Osteocyte (in vitro differentiated cells): ENCODE results near the gene NDUFAF3. TPM values are rescaled to one million over a fixed set of nuclear protein-coding genes. Genes with fewer than 3 reads are reported as not detected.

Experiments
- DNase-seq: peaks from one replicate; pipeline ENCODE4 v3.0.0; 2021; ENCODE audit warnings: mixed read lengths; ENCODE audit not compliant: unreplicated experiment; ENCODE audit errors: extremely low spot score
- H3K27ac Mint-ChIP-seq: one replicate; pipeline ENCODE4 v1.8.0; 2021; ENCODE audit warnings: mild to moderate bottlenecking, mixed read lengths; ENCODE audit not compliant: unreplicated experiment
- H3K27me3 Mint-ChIP-seq: one replicate; pipeline ENCODE4 v1.8.0; 2021; ENCODE audit warnings: mixed read lengths; ENCODE audit not compliant: unreplicated experiment
- H3K36me3 Mint-ChIP-seq: one replicate; pipeline ENCODE4 v1.8.0; 2021; ENCODE audit warnings: mixed read lengths; ENCODE audit not compliant: unreplicated experiment
- H3K4me1 Mint-ChIP-seq: one replicate; pipeline ENCODE4 v1.8.0; 2021; ENCODE audit warnings: mixed read lengths; ENCODE audit not compliant: unreplicated experiment
- H3K4me3 Mint-ChIP-seq: one replicate; pipeline ENCODE4 v1.8.0; 2021; ENCODE audit warnings: mild to moderate bottlenecking, moderate library complexity, mixed read lengths; ENCODE audit not compliant: unreplicated experiment
- H3K9me3 Mint-ChIP-seq: one replicate; pipeline ENCODE4 v1.8.0; 2021; ENCODE audit warnings: mixed read lengths; ENCODE audit not compliant: unreplicated experiment
- microRNA-seq: library from miRNA; unstranded; fragments of <30 nt; microRNA quantifications from one replicate; pipeline ENCODE4 v1.1.0, GENCODE V29; 2020; ENCODE audit not compliant: unreplicated experiment
- total RNA-seq: library from RNA; stranded (reverse); gene quantifications from 2 replicates; pipeline ENCODE4 v1.2.1, GENCODE V29; 2021
- TF ChIP-seq, protein P1 (sequence below): fragments of 200-600 bp; sonication (generic); IDR thresholded peaks from 2 replicates; pipeline ENCODE4 v1.5.0; 2021; ENCODE audit warnings: antibody characterized with exemption, mild to moderate bottlenecking, moderate library complexity

Gene NDUFAF3
- total RNA-seq, 1 donor from 2014 or later, result 69.1 TPM

DNA sequence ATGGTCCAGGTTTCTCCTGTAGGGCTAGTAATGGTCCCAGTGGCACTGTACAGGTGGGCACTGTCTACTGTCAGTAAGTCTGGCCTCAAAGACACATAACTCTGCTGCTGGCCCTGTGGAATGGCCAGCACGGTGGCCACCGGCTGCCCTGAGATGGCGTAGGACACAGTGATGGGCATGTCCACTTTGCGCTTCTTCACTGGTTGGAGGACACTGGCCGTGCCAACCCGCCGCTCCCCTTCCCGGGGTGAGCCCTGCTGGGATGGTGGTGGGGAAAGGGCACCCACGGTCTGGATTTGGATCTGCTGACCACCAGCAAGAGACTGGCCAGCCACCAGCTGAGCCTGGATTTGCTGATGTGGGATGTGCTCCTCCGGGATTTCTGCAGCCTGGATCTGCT, 35.3 kb downstream of the NDUFAF3 start:
- TF ChIP-seq, protein P1, sequence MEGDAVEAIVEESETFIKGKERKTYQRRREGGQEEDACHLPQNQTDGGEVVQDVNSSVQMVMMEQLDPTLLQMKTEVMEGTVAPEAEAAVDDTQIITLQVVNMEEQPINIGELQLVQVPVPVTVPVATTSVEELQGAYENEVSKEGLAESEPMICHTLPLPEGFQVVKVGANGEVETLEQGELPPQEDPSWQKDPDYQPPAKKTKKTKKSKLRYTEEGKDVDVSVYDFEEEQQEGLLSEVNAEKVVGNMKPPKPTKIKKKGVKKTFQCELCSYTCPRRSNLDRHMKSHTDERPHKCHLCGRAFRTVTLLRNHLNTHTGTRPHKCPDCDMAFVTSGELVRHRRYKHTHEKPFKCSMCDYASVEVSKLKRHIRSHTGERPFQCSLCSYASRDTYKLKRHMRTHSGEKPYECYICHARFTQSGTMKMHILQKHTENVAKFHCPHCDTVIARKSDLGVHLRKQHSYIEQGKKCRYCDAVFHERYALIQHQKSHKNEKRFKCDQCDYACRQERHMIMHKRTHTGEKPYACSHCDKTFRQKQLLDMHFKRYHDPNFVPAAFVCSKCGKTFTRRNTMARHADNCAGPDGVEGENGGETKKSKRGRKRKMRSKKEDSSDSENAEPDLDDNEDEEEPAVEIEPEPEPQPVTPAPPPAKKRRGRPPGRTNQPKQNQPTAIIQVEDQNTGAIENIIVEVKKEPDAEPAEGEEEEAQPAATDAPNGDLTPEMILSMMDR, result no peak
- no peak overlapping the region for H3K4me3 Mint-ChIP-seq

DNA sequence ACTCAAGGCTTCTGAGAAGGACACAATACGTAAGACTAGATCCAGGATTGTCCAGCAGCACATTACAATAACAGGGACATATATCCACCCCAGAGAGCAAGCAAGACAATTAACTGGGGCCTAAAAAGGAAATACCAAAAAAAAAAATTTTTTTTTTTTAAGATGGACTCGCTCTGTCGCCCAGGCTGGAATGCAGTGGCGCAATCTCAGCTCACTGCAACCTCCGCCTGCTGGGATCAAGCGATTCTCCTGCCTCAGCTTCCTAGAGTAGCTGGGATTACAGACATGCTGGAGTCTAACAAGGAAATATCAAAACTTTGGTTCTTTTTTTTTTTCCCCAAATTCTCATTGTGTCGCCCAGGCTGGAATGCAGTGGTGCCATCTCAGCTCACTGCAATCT, 36.1 kb downstream of the NDUFAF3 start:
- TF ChIP-seq, protein P1, result no peak
- Mint-ChIP-seq H3K9me3 (no peaks in the 10 kb centered on the region), H3K36me3 (peaks cover 32% of the 10 kb centered on the region), H3K4me3 (no peak overlapping the region), H3K27ac (no peak overlapping the region), H3K27me3 (no peaks in the 10 kb centered on the region), H3K4me1 (no peaks in the 10 kb centered on the region)
- no peak for DNase-seq

More for the DNA sequence above, 35.3 kb downstream of the NDUFAF3 start:
- Mint-ChIP-seq H3K4me1 (no peaks in the 10 kb centered on the region), H3K27ac (no peak overlapping the region), H3K27me3 (no peaks in the 10 kb centered on the region), H3K9me3 (no peaks in the 10 kb centered on the region), H3K36me3 (peaks cover 35% of the 10 kb centered on the region)
- DNase-seq, result no peak

Small RNA genes lying within 50 kb of the gene (microRNA-seq; reads per million reads assigned to microRNA genes)
- gene MIR191, result 2,971 reads per million, percentile 85 among the genes with 10 or more reads in this experiment
- 7,103 reads per million, percentile 93 among the genes with 10 or more reads in this experiment for gene MIR425

Other genes with a start within 250 kb of the NDUFAF3 start
- 61.6 and 61.8 TPM in 2 replicates for gene PRKAR2A, start 174.2 kb upstream of the NDUFAF3 start, total RNA-seq
- gene SLC25A20, start 123.2 kb upstream of the NDUFAF3 start, total RNA-seq, result 12.4 and 13.3 TPM in 2 replicates
- 82.5 and 97.2 TPM in 2 replicates for gene ARIH2, start 103.3 kb upstream of the NDUFAF3 start, total RNA-seq
- 31.3 and 35.6 TPM in 2 replicates for gene P4HTM, start 31.9 kb upstream of the NDUFAF3 start, total RNA-seq
- 211 and 236 TPM in 2 replicates for gene WDR6, start 14.7 kb upstream of the NDUFAF3 start, total RNA-seq
- 22.8 and 25.3 TPM in 2 replicates for gene DALRD3, start 3.5 kb upstream of the NDUFAF3 start, total RNA-seq
- 202 and 203 TPM in 2 replicates for gene IMPDH2, start 7.3 kb downstream of the NDUFAF3 start, total RNA-seq
- 92.9 and 104 TPM in 2 replicates for gene QRICH1, start 72.0 kb downstream of the NDUFAF3 start, total RNA-seq
- 252 and 266 TPM in 2 replicates for gene QARS1, start 82.6 kb downstream of the NDUFAF3 start, total RNA-seq
- 75.7 and 75.9 TPM in 2 replicates for gene USP19, start 98.7 kb downstream of the NDUFAF3 start, total RNA-seq
- gene LAMB2, start 110.9 kb downstream of the NDUFAF3 start, total RNA-seq, result 721 and 811 TPM in 2 replicates
- 23.7 and 24.9 TPM in 2 replicates for gene CCDC71, start 144.2 kb downstream of the NDUFAF3 start, total RNA-seq
- gene KLHDC8B, start 149.5 kb downstream of the NDUFAF3 start, total RNA-seq, result 17.9 and 20.4 TPM in 2 replicates